Measurements from ENCODE around the gene FBXL20. TPM values are rescaled to one million over a fixed set of nuclear protein-coding genes. Genes with fewer than 3 reads are reported as not detected.

The FBXL20 gene
- total RNA-seq, 2 donors from 2014 or later = 15.6 to 18.1 TPM

- H3K4me3 Mint-ChIP-seq = no peak overlapping the region
- H3K27ac ChIP-seq (ENCODE audit: low read depth, low read length) = no peak overlapping the region
- H3K4me1 ChIP-seq (ENCODE audit: control insufficient read depth, insufficient read depth, low read length) = no peaks in the 10 kb centered on the region
- H3K27me3 Mint-ChIP-seq (ENCODE audit: insufficient read depth) = no peaks in the 10 kb centered on the region
- WGBS, 2 experiments (ENCODE audit: insufficient coverage in 1 of 2, insufficient read length in 1 of 2) = 80 to 92% methylated on average over 1 of the region's 1 CpG
- no peaks in the 10 kb centered on the region for H3K9me3 Mint-ChIP-seq
- no peak overlapping the region for H3K27ac Mint-ChIP-seq
- DNase-seq = no peak
- no peaks in the 10 kb centered on the region for H3K9me3 ChIP-seq (ENCODE audit: control insufficient read depth, low read length)
- no peak for TF ChIP-seq CTCF (conservative IDR thresholded peaks at IDR 0.05)
- H3K4me3 ChIP-seq (ENCODE audit: low read length) = no peak overlapping the region
- no peaks in the 10 kb centered on the region for H3K36me3 ChIP-seq (ENCODE audit: control insufficient read depth, insufficient read depth, low read length)
- no peaks in the 10 kb centered on the region for H3K4me1 Mint-ChIP-seq
- H3K36me3 Mint-ChIP-seq (ENCODE audit: low read depth) = no peaks in the 10 kb centered on the region
- H3K9ac ChIP-seq (ENCODE audit: extremely low read depth, low read length, poor library complexity, severe bottlenecking) = no peak overlapping the region
- H3K27me3 ChIP-seq (ENCODE audit: control insufficient read depth, insufficient read depth, low read length, poor library complexity, severe bottlenecking) = no peaks in the 10 kb centered on the region
Measured at GRCh38 chr17:39361064-39361463, 40.4 kb downstream of the FBXL20 start.

- no peak for TF ChIP-seq CTCF (conservative IDR thresholded peaks at IDR 0.05)
- Histone ChIP-seq H3K36me3 (ENCODE audit: control insufficient read depth, insufficient read depth, low read length) (no peaks in the 10 kb centered on the region), H3K9ac (ENCODE audit: extremely low read depth, low read length, poor library complexity, severe bottlenecking) (no peak overlapping the region), H3K4me1 (ENCODE audit: control insufficient read depth, insufficient read depth, low read length) (no peaks in the 10 kb centered on the region), H3K27me3 (ENCODE audit: control insufficient read depth, insufficient read depth, low read length, poor library complexity, severe bottlenecking) (no peaks in the 10 kb centered on the region), H3K27ac (ENCODE audit: low read depth, low read length) (no peak overlapping the region), H3K4me3 (ENCODE audit: low read length) (no peak overlapping the region), H3K9me3 (ENCODE audit: control insufficient read depth, low read length) (no peaks in the 10 kb centered on the region)
- WGBS, 2 experiments (ENCODE audit: insufficient coverage in 1 of 2, insufficient read length in 1 of 2) = 90 to 96% methylated on average over 3 of the region's 3 CpGs
- H3K27ac Mint-ChIP-seq = no peak overlapping the region
- H3K27me3 Mint-ChIP-seq (ENCODE audit: insufficient read depth) = no peaks in the 10 kb centered on the region
- H3K36me3 Mint-ChIP-seq (ENCODE audit: low read depth) = no peaks in the 10 kb centered on the region
- DNase-seq = no peak
- no peak overlapping the region for H3K4me3 Mint-ChIP-seq
- H3K9me3 Mint-ChIP-seq = no peaks in the 10 kb centered on the region
- H3K4me1 Mint-ChIP-seq = no peaks in the 10 kb centered on the region
Measured at GRCh38 chr17:39360537-39360936, 40.9 kb downstream of the FBXL20 start.

- H3K4me1 Mint-ChIP-seq = no peaks in the 10 kb centered on the region
- no peaks in the 10 kb centered on the region for H3K27me3 Mint-ChIP-seq (ENCODE audit: insufficient read depth)
- no peak overlapping the region for H3K27ac ChIP-seq (ENCODE audit: low read depth, low read length)
- H3K9ac ChIP-seq (ENCODE audit: extremely low read depth, low read length, poor library complexity, severe bottlenecking) = no peak overlapping the region
- H3K4me3 Mint-ChIP-seq = no peak overlapping the region
- no peaks in the 10 kb centered on the region for H3K36me3 Mint-ChIP-seq (ENCODE audit: low read depth)
- H3K4me1 ChIP-seq (ENCODE audit: control insufficient read depth, insufficient read depth, low read length) = no peaks in the 10 kb centered on the region
- no peaks in the 10 kb centered on the region for H3K36me3 ChIP-seq (ENCODE audit: control insufficient read depth, insufficient read depth, low read length)
- WGBS, 2 experiments (ENCODE audit: insufficient coverage in 1 of 2, insufficient read length in 1 of 2) = no CpG with 5 or more reads among the region's 1 CpG
- H3K27ac Mint-ChIP-seq = no peak overlapping the region
- no peak overlapping the region for H3K4me3 ChIP-seq (ENCODE audit: low read length)
- no peaks in the 10 kb centered on the region for H3K27me3 ChIP-seq (ENCODE audit: control insufficient read depth, insufficient read depth, low read length, poor library complexity, severe bottlenecking)
- TF ChIP-seq CTCF (conservative IDR thresholded peaks at IDR 0.05) = no peak
- no peaks in the 10 kb centered on the region for H3K9me3 Mint-ChIP-seq
- DNase-seq = no peak
- no peaks in the 10 kb centered on the region for H3K9me3 ChIP-seq (ENCODE audit: control insufficient read depth, low read length)
Measured at GRCh38 chr17:39359994-39360393, 41.4 kb downstream of the FBXL20 start.

All from endodermal cell (in vitro differentiated cells).